GM15510 (cell line): ENCODE measurements around the gene ATP6V0E2.

Experiments used
- POLR2A ChIP-seq: IDR thresholded peaks from 3 replicates; pipeline ENCODE4 v1.6.1; 2011; ENCODE audit warnings: borderline replicate concordance; ENCODE audit not compliant: insufficient read length; ENCODE audit errors: extremely low read depth

The ATP6V0E2 gene

DNA sequence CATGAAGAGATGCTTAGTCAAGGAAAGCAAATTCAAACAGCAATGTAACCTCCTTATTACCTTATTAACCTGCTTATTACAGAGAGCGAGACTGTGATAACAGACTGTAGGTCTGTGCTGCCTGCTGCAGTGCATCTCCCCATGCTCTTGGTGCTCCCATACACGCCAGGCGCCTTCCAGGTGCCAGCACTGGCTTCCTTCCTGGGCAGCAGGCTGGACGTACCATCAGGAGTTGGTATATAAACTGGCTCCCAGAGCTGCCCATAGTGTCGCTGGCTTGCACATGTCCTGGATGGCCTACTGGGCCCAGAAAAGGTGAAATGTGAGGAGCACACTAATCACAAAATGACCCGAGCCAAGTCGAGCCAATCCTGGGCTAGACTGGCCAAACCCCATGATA lies 13.5 kb downstream of the ATP6V0E2 start:
- no peak for TF ChIP-seq POLR2A
